Nephron (organoid): Measurements from ENCODE around the gene ZNF566.

Source experiments
- H3K27ac Mint-ChIP-seq, 3 experiments: 2 replicates each; pipeline ENCODE4 v1.8.0; 2020; ENCODE audit warnings: mixed read lengths in 3 of 3, mild to moderate bottlenecking in 2 of 3, moderate library complexity in 1 of 3
- H3K27me3 Mint-ChIP-seq: 2 replicates; pipeline ENCODE4 v1.8.0; 2021; ENCODE audit warnings: low read depth, mild to moderate bottlenecking, moderate library complexity, mixed read lengths
- H3K36me3 Mint-ChIP-seq: 2 replicates; pipeline ENCODE4 v1.8.0; 2020; ENCODE audit warnings: low read depth, mixed read lengths
- H3K4me1 Mint-ChIP-seq: 2 replicates; pipeline ENCODE4 v1.8.0; 2020; ENCODE audit warnings: mixed read lengths
- H3K4me3 Mint-ChIP-seq, 3 experiments: 2 replicates each; pipeline ENCODE4 v1.8.0; 2020; ENCODE audit warnings: mild to moderate bottlenecking in 3 of 3, mixed read lengths in 3 of 3, moderate library complexity in 2 of 3
- H3K9me3 Mint-ChIP-seq: 2 replicates; pipeline ENCODE4 v1.8.0; 2020; ENCODE audit warnings: mixed read lengths
- TF ChIP-seq, protein P1 (sequence below), 3 experiments: fragments of 200-600 bp; sonication (generic); IDR thresholded peaks; one replicate each; pipeline ENCODE4 v1.5.0; 2021; ENCODE audit warnings: antibody characterized with exemption in 3 of 3; ENCODE audit not compliant: unreplicated experiment in 3 of 3

ZNF566 gene

GRCh38 chr19:36456831-36457230, 32.5 kb downstream of the ZNF566 start:
- H3K4me1 Mint-ChIP-seq, result no peaks in the 10 kb centered on the region
- H3K27ac Mint-ChIP-seq, result no peak overlapping the region
- H3K4me3 Mint-ChIP-seq, result no peak overlapping the region
- TF ChIP-seq, protein P1, sequence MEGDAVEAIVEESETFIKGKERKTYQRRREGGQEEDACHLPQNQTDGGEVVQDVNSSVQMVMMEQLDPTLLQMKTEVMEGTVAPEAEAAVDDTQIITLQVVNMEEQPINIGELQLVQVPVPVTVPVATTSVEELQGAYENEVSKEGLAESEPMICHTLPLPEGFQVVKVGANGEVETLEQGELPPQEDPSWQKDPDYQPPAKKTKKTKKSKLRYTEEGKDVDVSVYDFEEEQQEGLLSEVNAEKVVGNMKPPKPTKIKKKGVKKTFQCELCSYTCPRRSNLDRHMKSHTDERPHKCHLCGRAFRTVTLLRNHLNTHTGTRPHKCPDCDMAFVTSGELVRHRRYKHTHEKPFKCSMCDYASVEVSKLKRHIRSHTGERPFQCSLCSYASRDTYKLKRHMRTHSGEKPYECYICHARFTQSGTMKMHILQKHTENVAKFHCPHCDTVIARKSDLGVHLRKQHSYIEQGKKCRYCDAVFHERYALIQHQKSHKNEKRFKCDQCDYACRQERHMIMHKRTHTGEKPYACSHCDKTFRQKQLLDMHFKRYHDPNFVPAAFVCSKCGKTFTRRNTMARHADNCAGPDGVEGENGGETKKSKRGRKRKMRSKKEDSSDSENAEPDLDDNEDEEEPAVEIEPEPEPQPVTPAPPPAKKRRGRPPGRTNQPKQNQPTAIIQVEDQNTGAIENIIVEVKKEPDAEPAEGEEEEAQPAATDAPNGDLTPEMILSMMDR (IDR thresholded peaks at IDR 0.05; ENCODE audit: unreplicated experiment in 3 of 3), result no peak
- peaks cover 64% of the 10 kb centered on the region for H3K9me3 Mint-ChIP-seq
- H3K36me3 Mint-ChIP-seq, result peaks cover 92% of the 10 kb centered on the region
- no peaks in the 10 kb centered on the region for H3K27me3 Mint-ChIP-seq

GRCh38 chr19:36449059-36449670, 40.2 kb downstream of the ZNF566 start:
- H3K27ac Mint-ChIP-seq, result no peak overlapping the region
- H3K27me3 Mint-ChIP-seq, result no peaks in the 10 kb centered on the region
- TF ChIP-seq, protein P1 (IDR thresholded peaks at IDR 0.05; ENCODE audit: unreplicated experiment in 3 of 3), result no peak
- H3K4me1 Mint-ChIP-seq, result no peaks in the 10 kb centered on the region
- peaks cover 74% of the 10 kb centered on the region for H3K9me3 Mint-ChIP-seq
- H3K36me3 Mint-ChIP-seq, result peaks cover 99% of the 10 kb centered on the region
- H3K4me3 Mint-ChIP-seq, result no peak overlapping the region

GRCh38 chr19:36441339-36441738, 48.0 kb downstream of the ZNF566 start:
- no peaks in the 10 kb centered on the region for H3K4me1 Mint-ChIP-seq
- H3K27me3 Mint-ChIP-seq, result no peaks in the 10 kb centered on the region
- no peak overlapping the region for H3K27ac Mint-ChIP-seq
- H3K36me3 Mint-ChIP-seq, result peaks cover 41% of the 10 kb centered on the region
- no peak overlapping the region for H3K4me3 Mint-ChIP-seq
- TF ChIP-seq, protein P1 (IDR thresholded peaks at IDR 0.05; ENCODE audit: unreplicated experiment in 3 of 3), result no peak
- H3K9me3 Mint-ChIP-seq, result peaks cover 55% of the 10 kb centered on the region

GRCh38 chr19:36436531-36436930, 52.8 kb downstream of the ZNF566 start:
- peaks cover 8% of the 10 kb centered on the region for H3K36me3 Mint-ChIP-seq
- TF ChIP-seq, protein P1 (IDR thresholded peaks at IDR 0.05; ENCODE audit: unreplicated experiment in 3 of 3), result no peak

GRCh38 chr19:36423925-36424324, 65.4 kb downstream of the ZNF566 start:
- no peaks in the 10 kb centered on the region for H3K4me1 Mint-ChIP-seq
- no peak overlapping the region for H3K4me3 Mint-ChIP-seq
- TF ChIP-seq, protein P1 (IDR thresholded peaks at IDR 0.05; ENCODE audit: unreplicated experiment in 3 of 3), result no peak
- peaks cover 27% of the 10 kb centered on the region for H3K9me3 Mint-ChIP-seq
- no peaks in the 10 kb centered on the region for H3K36me3 Mint-ChIP-seq
- H3K27ac Mint-ChIP-seq, result no peak overlapping the region
- peaks cover 4% of the 10 kb centered on the region for H3K27me3 Mint-ChIP-seq

More at GRCh38 chr19:36436531-36436930, 52.8 kb downstream of the ZNF566 start:
- H3K4me3 Mint-ChIP-seq, result no peak overlapping the region
- no peaks in the 10 kb centered on the region for H3K27me3 Mint-ChIP-seq
- no peaks in the 10 kb centered on the region for H3K4me1 Mint-ChIP-seq
- no peak overlapping the region for H3K27ac Mint-ChIP-seq
- peaks cover 39% of the 10 kb centered on the region for H3K9me3 Mint-ChIP-seq
